Stimulated activated CD8-positive, alpha-beta memory T cell treated with anti-CD3 and anti-CD28 coated beads, Interleukin-2, amount 100 ng/mL, for 48 hours (primary cell): ENCODE measurements around the gene S1PR5.
"Not testable (repeated sequence)": the region's sequence is repeated elsewhere in the genome, so short reads cannot be mapped to it uniquely, and the experiment has no call there.

Experiments used
- DNase-seq, 2 donors: peaks; one replicate each; pipeline ENCODE4 v3.0.0-alpha.2; 2020; ENCODE audit warnings: low read depth in 2 of 2

Gene S1PR5

DNA sequence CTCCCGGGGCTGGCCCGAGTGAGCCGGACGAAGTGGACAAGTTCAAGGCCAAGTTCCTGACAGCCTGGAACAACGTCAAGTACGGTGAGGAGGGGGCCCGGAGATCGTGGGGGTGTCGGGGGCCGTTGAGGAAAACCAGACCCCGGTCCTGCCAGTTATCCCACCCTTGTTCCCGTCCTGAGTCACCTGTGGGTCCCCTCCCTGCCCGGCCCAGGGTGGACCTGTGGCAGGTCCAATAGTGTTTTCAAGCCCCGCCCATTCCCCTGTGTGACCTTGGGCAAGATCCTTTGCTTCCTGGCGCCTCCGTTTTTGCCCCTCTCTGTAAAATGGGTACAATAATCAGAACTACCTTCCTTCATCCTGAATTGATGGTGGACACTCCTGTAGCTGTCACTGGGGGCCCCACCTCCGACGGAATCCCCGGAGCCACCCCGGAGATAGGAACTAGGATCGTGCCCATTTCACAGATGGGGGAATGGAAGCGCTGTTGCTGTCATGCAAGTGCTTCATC is 27.1 kb upstream of the S1PR5 start:
- DNase-seq, result no peak

DNA sequence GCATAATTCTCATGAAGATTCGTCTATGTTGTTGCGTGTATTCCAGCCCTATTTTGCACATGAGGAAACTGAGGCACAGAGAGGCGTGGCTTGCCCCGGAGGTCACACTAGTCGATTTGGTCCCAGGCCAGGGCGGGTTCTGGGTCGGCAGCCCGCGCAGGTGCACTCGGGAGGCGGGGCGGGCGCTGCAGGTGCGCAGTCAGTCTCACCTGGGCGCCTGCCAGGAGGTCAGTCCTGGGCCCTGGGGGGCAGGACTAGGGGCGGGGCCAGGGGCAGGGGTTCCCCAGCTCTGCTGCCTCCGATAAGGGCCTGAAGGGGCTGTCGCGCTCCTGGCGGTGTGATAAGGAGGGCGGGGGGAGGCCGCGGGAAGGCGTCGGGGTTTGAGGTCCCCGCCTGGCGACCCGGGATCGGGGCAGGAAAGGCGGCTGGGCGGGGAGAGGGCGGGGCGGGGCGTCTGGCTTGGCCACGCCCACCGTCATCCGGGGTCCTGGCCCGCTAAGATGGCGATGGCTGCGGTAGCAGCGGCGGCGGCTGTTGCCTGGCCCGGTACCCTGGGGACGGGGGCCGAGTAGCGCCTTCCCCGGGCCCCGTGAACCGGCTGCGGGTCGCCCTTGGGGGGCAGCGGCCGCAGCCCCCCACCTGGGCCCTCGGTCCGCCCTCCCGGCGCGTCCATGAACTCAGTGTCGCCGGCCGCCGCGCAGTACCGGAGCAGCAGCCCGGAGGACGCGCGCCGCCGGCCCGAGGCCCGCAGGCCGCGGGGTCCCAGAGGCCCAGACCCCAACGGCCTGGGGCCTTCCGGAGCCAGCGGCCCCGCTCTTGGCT is 26.4 kb upstream of the S1PR5 start, which contains the start of gene ATG4D:
Gene ATG4D (plus strand): TSS at position 485 of the 822 bp plus-strand sequence. CDS start 187 bp downstream, at position 672.
- peak; percentile 71 to 72 for DNase-seq

DNA sequence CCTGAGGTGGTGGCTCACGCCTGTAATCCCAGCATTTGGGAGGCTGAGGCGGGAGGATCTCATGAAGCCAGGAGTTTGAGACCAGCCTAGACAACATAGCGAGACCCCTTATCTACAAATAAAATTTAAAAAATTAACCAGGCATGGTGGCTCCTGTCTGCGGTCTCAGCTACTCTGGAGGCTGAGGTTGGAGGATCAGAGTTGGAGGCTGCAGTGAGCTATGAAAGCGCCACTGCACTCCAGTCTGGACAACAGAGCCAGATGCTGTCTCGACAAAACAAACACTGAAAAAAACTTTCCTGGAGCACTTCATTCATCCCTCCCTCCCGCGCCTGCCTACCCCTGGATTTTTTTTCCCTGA is 25.8 kb upstream of the S1PR5 start:
- DNase-seq, result no peak

DNA sequence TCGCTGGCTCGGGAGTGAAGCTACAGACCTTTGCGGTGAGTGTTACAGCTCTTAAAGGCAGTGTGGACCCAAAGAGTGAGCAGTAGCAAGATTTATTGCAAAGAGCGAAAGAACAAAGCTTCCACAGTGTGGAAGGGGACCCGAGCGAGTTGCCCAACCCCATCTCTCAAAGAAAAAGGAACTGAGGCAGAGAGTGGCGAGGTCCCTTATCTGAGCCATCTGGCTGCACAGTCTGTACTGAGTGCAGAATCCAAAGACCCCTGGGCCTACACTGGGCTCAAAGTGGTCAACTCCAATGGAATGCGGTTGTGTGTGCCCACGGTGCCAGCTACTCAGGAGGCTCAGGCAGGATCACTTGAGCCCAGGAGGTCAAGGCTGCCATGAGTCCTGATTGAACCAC is 21.8 kb upstream of the S1PR5 start:
- DNase-seq, result not testable (repeated sequence)

DNA sequence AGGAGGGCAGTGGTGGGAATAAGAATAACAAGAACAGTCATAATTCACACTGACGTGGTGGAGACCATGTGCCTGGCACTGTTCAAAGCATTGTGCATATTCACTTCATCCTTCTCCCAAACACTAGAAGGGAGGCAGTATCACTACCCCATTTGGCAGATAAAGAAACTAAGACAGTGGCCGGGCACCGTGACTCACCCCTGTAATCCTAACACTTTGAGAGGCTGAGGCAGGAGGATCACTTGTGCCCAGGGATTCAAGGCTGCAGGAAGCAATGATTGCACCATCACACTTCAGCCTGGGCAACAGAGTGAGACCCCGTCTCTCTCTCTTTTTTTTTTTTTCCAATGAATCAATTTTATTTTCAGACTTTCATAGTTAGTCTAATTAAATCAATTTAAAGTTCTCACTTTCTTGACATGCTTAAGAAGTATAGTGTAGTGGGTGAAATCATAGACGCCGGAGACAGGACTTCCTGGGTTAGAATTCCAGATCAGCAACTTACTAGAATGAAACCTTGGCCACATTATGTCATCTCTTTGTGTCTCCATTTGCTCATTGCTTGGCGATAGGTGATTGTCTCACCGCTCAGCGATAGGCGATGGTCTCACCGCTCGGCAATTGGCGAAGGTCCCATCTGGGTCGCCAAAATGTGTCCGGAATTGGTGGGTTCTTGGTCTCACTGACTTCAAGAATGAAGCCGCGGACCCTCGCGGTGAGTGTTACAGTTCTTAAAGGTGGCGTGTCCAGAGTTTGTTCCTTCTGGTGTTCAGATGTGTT is 21.1 kb upstream of the S1PR5 start:
- no peak for DNase-seq

DNA sequence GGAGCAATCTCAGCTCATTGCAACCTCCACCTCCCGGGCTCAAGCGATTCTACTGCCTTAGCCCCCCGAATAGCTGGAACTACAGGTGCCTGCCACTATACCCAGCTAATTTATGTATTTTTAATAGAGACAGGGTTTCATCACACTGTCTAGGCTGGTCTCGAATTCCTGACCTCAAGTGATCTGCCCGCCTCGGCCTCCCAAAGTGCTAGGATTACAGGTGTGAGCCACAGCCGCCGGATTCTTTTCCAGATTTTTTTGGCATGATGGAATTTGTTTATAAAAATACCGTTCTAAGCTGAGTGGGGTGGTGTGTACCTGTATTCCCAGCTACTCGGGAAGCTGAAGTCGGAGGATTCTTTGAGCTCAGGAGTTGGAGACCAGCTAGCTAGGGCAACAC is 20.4 kb upstream of the S1PR5 start:
- DNase-seq, result no peak

DNA sequence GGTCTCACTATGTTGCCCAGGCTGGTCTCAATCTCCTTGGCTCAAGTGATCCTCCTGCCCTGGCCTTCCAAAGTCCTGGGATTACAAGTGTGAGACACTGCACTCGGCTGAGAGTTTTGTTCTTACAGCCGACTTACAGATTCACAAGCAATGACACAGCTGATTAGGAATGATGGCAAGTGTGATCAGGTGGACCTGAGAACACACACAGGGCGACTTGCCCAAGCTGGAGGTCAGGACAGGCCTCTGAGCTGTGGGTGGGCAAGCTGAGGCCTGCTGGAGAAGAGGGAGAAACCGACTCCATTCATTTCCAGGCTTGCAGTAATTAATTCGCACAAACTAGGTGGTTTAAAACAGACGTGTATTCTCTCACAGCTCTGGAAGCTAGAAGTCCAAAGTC is 18.4 kb upstream of the S1PR5 start:
- no peak for DNase-seq

DNA sequence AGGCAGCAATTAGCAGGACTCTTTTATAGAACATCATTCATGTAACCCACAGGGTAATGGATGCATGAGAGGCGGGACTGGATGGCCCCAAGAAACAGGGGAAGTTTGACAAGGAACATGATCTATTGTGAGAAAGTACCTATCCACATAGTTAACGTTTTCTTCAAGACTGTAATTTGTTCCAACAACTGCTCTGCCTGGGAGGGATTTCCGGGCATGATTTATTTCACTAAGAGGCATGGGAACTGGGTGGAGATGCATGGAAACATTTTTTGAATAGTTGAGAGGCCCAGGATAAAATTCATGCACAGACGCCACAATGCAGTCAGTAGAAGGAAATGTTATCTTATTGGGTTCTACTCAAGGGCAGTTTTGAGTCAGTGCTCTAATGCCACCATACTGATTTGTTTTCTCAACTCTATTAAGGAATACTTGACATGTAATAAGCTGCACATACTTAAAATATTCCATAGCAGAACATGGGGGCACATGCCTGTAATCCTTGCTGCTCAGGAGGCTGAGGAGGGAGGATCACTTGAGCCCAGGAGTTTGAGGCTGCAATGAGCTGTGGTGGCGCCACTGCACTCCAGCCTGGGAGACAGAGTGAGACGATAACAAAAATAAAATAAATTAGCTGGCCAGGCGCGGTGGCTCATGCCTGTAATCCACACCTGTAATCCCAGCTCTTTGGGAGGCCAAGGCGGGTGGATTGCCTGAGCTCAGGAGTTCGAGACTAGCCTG is 16.6 kb upstream of the S1PR5 start:
- DNase-seq, result no peak

DNA sequence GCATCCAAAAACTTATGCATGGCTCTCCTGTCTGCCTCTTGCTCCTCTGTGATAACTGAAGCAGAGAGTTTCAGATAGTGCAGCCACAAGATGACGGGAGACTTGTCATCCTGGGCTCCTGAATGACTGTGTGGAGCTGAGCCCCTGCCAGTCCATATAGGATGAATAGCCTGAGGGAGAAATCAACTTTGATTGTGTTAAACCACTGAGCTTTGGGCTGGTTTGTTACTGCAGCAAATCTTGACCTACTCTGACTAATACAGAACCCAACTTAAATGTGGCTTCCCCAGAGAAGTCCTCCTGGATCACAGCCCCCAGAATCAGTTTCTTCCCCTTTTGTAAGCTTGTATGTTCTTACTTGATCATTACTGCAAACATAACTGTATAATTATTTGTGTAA is 15.2 kb upstream of the S1PR5 start:
- DNase-seq, result no peak

DNA sequence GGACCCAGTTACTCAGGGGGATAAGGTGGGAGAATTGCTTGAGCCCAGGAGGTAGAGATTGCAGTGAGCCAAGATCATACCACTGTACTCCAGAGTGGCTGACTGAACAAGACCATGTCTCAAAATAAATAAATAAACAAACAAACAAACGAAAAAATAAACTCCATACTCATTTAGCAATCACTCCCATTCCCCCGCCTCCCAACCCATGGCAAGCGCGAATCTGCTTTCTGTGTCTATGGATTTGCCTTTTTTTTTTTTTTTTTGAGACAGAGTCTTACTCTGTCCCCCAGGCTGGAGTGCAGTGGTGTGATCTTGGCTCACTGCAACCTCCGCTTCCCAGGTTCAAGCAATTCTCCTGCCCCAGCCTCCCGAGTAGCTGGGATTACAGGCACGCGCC is 9.6 kb upstream of the S1PR5 start:
- DNase-seq, result not testable (repeated sequence)

DNA sequence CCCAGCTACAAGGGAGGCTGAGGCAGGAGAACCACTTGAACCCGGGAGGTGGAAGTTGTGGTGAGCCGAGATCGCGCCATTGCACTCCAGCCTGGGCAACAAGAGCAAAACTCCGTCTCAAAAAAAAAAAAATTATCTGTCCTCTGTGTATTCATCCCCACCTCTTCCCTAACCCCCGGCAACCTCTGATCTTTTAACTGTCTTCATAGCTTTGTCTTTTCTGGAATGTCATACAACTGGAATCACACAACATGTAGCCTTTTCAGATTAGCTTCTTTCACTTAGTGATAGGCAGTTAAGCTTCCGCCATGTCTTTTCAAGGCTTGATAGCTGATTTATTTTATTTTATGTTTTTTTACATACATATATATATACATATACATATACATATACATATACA is 8.4 kb upstream of the S1PR5 start:
- DNase-seq, result no peak

DNA sequence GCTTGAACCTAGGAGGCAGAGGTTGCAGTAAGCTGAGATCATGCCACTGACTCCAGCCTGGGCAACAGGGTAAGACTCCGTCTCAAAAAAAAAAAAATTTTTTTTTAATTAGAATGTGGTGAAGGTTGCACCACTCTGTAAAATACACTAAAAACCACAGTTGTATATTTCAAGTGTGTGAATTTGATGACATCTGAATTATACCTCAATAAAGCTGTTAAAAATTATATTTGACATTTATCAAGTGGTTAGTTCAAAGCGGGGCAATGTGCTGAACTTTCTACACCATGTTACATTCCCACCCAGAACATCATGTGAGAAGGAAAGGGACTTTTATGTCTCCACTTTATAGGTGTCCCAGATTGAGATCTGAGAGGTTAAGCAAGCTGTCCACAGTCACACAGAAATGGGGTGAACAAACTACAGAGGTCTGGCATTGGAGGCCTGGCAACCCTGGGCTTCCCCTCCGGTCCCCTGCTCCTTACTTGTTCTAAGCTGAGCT is 5.9 kb upstream of the S1PR5 start:
- DNase-seq, result no peak

DNA sequence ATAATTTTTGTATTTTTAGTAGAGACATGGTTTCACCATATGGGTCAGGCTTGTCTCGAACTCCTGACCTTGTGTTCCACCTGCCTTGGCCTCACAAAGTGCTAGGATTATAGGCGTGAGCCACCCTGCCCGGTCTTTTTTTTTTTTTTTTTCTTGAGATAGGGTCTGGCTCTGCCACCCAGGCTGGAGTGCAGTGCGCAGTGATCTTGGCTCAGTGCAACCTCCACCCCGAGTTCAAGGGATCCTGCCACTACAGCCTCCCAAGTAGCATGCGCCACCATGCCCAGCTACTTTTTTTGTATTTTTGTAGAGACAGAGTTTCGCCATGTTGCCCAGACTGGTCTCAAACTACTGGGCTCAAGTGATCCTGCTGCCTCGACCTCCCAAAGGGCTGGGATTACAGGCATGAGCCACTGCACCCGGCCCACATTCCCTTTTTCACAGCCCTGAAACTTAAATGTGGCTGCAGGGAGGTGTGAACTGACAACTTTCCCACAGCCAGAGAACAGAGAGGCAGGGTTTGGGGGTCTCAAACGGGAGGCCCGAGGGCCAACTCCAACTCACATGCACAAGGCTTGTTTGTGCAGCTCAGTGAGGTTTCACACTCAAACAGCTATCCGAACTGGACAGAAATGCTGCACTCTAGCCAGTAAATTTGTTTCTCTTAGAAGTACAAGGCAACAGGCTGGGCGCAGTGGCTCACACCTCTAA is 4.4 kb upstream of the S1PR5 start:
- DNase-seq, result no peak

DNA sequence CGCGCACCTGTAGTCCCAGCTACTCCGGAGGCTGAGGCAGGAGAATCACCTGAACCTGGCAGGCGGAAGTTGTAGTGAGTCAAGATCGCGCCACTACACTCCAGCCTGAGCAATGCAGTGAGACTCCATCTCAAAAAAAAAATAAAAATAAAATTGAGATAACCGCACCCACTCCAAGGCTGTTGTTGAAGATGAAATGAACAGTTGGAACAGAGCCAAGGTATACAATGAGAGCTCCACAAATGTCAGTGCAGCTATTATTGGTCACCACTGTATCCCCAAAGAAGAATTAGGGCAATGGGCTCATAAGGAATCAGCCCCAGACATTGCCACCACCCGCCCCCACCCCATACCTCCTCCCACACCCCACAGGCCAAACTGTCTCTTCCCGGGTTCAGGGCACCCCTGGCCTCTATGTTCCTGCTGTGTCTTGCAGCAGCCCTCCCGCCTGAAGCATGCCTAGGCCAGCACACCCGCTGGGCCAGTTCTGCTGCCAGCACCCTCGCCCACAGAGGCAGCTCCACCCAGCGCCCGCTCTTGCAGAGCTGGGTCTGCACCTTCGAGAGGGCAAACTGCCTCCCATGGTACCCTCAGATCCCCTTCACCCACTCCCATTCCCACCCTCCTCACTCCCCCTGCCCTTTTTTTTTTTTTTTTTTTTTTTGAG is 3.5 kb upstream of the S1PR5 start:
- DNase-seq, result no peak

DNA sequence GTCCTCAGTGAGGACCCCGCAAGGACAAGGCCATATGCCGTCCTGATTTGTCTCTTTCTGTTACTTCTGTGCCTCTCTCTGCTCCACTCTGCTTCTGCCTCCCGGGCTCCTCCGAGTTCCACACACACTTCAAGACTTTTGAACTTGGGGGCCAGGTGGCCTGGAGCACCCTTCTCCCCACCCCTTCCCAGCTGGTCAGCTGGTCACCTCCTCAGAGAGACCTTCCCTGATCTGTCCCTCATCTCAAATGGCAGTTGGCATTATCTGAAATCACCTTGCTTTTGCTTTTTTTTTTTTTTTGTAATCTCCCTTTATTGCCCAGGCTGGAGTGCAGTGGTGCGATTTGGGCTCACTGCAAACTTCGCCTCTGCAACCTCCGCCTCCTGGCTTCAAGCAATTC is 2.2 kb upstream of the S1PR5 start:
- no peak for DNase-seq

DNA sequence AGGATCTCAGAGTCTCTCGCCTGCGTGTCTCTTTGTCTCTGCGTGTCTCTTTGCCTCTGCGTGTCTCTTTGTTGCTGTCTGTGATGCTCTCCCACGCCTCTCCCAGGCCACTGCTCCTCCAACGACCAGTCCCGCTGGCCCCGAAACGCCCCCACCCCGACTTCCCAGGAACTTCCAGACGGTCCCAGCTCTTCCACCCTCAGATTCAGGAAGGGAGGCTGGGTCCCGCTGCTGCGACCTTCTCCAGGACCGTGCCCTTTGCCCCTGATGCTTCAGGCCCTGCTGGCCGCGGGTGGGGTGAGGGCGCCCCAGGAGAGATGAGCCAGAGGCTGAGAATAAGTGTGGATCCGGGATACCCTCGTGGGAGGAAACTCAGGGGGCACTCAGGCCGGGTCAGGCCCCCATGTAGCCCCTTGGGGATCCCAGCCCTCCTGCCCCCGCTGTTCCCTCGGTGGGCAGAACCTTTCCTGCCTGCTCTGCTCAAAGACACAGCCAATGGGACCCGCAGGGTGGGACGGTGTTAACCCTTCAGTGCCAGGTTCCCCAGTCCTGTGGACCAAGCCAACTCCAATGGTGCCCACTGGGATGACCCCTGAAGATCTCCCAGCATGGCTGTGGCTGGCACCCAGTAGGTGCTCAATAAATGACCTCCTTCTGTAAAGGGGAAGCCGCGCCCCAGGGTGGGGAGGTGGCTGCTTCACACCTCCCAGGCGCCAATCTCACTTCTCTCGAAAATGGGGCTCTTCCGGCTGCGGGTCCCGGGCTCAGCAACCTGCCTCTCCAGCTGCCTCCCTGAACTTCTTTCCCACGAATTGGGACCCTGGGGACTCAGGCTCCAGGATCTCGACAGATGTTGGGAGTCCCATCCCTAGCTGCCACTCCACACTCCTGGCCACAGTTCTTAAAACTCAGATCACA is 1.5 kb upstream of the S1PR5 start:
- no peak for DNase-seq

DNA sequence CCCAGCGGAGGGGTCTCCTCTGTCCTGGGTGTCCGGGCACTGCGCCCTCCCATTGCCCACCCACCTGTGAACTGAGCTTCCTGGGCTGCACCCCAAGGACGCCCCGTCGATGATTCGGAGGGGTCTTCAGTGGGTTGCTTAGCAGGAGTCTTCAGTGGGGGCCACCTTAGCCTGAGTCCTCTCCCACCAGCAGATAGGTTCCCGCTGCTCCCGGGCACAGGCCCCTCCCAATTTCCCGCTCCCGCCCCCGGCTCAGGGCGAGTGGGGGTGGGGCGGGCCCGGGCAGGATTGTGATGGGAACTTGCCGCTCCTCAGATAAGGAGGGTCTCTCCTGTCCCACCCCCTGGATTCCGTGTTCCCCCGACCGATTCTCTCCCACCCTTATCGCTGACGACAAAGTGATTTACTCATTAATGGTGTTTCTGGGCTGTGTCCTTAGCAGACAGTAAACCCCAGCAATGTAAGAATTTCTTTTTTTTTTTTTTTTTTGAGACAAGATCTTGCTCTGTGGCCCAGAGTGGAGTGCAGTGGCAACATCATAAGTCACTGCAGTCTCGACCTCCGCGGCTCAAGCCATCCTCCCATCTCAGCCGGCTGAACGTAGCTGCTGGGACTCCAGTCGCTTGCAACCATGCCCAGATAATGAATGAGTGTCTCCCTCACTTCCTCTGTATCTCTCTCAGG is 655 bp upstream of the S1PR5 start:
- DNase-seq, result no peak

DNA sequence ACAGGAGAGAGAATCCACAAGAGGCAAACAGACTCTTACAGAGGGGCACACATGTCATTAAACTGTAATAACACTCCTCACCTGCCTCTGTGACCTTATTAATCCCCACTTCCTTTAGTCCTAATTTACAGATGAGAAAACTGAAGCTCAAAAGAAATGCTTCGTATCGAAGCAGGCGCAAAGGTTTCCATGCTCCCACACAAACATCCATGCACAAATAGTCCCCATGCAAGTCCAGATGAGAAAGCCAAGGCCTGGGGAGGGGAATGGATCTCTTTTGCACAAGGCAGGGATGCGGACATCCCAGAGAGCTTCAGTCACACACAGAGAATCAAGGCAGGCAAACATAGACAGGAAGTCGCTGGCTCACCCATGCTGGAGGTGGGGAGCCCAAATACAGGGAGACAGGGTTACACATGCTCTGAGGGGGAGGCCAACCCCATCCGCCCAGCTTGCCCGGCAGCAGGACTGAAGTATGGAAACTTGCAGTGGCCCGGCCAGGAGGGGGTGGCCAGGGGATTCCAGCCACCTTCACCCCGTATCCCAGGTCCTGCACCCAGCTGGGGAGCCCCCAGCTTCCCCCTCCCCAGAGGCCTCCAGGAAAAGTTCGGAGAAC is 468 bp downstream of the S1PR5 start:
- no peak for DNase-seq

DNA sequence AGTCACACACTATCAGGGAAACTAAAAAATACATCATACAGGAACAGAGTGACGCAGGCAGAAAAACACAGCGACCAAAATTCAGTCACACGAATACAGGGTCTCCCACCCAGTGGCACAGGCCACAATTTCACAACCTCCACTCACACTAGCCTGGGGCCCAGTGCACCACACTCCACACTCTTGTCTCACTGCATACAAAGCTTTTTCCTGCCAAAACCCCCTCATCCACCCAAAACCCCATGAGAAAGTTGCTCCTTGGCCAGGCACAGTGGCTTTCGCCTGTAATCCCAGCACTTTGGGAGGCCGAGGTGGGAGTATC is 1.2 kb downstream of the S1PR5 start:
- no peak for DNase-seq
